A549 (cell line): Measurements from ENCODE around the gene FPR1.

Source experiments
- POLR2A ChIP-seq: IDR thresholded peaks from 2 replicates; pipeline ENCODE4 v1.6.1; 2012; ENCODE audit warnings: mild to moderate bottlenecking, low read length
- TF ChIP-seq, protein P1 (sequence below): fragments of >200 bp; sonication (Bioruptor Twin); formaldehyde crosslinking; IDR thresholded peaks from 3 replicates; pipeline ENCODE4 v1.5.1; 2016

DNA sequence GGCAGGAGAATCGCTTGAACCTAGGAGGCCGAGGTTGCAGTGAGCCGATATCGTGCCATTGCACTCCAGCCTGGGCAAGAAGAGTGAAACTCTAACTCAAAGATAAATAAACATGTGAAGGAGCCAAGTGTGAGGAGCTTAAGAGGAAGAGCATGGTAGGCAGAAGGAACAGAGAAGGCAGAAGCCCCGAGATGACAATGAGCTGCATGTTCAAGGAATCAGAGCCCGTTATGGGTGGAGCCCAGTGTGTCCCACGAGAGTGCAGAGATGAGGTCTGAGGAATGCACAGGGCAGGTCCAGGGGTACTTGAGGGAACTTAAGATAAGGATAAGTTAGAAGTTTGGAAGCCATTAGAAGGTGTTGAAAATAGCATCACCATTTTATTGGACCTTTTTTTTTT is 10.0 kb upstream of the FPR1 start:
- TF ChIP-seq, protein P1, sequence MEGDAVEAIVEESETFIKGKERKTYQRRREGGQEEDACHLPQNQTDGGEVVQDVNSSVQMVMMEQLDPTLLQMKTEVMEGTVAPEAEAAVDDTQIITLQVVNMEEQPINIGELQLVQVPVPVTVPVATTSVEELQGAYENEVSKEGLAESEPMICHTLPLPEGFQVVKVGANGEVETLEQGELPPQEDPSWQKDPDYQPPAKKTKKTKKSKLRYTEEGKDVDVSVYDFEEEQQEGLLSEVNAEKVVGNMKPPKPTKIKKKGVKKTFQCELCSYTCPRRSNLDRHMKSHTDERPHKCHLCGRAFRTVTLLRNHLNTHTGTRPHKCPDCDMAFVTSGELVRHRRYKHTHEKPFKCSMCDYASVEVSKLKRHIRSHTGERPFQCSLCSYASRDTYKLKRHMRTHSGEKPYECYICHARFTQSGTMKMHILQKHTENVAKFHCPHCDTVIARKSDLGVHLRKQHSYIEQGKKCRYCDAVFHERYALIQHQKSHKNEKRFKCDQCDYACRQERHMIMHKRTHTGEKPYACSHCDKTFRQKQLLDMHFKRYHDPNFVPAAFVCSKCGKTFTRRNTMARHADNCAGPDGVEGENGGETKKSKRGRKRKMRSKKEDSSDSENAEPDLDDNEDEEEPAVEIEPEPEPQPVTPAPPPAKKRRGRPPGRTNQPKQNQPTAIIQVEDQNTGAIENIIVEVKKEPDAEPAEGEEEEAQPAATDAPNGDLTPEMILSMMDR, result no peak
- TF ChIP-seq POLR2A, result no peak
